ES-I3 (cell line): ENCODE measurements around the gene MAP4K2.
A peak's percentile ranks its signal among the peaks of the same experiment; 100 is the strongest.

Experiments used
- H3K36me3 ChIP-seq: 2 replicates; pipeline ENCODE4 v1.6.1; 2013; ENCODE audit warnings: mild to moderate bottlenecking, low read length, control low read depth, moderate library complexity; ENCODE audit not compliant: insufficient read depth
- H3K4me1 ChIP-seq: 2 replicates; pipeline ENCODE4 v1.6.1; 2013; ENCODE audit warnings: mild to moderate bottlenecking, control low read depth, low read length; ENCODE audit not compliant: insufficient read depth
- H3K9ac ChIP-seq: 2 replicates; pipeline ENCODE4 v1.6.1; 2013; ENCODE audit warnings: low read depth, mild to moderate bottlenecking, low read length, moderate library complexity
- H3K9me3 ChIP-seq: 2 replicates; pipeline ENCODE4 v1.6.1; 2013; ENCODE audit warnings: mild to moderate bottlenecking, low read length, moderate library complexity; ENCODE audit not compliant: control insufficient read depth, insufficient read depth

Gene MAP4K2

DNA sequence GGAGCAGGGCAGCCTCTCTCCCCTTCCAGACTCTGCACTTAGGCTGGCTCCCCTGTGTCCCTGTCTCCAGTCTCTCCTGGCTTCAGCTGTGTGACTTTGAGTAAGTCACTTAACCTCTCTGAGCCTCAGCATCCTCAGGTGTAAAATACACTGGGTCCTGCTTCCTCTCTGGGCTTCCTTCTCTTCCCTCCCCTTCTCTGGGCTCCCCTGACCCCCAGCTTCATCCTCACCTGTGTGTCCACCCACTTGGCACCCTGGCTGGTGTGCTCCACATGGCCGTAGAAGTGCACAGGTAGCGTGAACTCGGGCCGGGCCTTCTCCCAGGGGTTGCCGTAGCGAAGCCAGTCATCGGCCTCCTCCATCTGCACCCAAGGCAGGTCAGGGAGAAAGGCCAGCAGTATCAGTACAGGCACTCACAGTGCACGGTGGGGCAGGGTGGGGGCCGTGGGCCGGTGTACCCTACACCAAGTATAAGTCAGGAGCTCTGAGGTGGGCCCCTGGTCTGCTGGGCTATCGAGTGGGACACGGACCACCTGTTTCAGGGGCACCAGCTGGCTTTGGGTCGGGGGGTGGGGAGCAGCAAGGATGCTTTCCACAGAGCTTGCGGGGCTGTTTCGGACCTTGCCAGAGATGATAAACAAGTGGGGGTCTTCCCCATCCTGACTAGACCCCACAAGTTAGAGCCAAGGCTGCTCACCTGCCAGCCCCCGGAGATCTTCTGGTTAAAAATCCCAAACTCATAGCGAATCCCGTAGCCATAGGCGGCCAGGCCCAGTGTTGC is 45.3 kb downstream of the MAP4K2 start:
- Histone ChIP-seq H3K36me3 (no peaks in the 10 kb centered on the region), H3K9ac (no peak overlapping the region), H3K4me1 (peaks cover 33% of the 10 kb centered on the region), H3K9me3 (no peaks in the 10 kb centered on the region)

DNA sequence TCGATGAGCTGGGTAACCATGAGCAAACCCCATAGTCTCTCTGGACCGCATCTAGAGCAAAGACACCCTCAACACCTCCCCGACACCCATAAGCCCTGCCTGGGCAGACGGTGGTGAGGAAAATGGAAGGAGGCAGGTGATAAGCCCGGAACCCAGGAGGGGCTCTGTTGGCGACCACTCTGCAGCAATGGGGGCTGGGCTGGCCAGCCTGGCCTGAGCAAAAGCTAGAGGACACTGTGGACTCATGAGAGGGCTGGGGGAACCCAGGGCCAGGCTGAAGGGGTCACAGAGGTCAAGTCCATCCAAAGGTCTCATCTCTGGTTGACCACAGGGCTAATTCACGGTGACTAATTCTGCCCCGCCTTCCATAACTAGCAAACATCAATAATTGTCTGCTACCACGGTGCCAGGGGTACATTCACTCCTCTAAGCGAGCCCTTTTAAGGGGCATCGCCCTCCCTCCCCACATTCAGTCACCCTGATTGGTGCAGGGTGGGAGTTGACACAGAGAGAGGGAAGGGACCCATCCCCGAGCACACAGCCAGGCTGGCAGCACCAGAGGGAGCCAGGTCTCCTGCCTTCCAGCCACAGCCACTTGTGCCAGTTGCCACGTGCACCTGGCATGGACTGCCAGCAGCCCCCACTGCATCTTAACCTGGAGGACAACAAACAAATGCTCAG is 47.2 kb downstream of the MAP4K2 start:
- H3K9ac ChIP-seq = no peak overlapping the region
- H3K9me3 ChIP-seq = no peaks in the 10 kb centered on the region
- H3K4me1 ChIP-seq = peaks cover 18% of the 10 kb centered on the region
- H3K36me3 ChIP-seq = no peaks in the 10 kb centered on the region

- Histone ChIP-seq H3K4me1 (peaks cover 10% of the 10 kb centered on the region; the same call in 1 of the 2 replicates), H3K9ac (no peak overlapping the region), H3K9me3 (no peaks in the 10 kb centered on the region), H3K36me3 (no peaks in the 10 kb centered on the region)
Observed at GRCh38 chr11:64754919-64755662, 47.9 kb downstream of the MAP4K2 start.

GRCh38 chr11:64754124-64754918 is 48.7 kb downstream of the MAP4K2 start:
- H3K9me3 ChIP-seq = no peaks in the 10 kb centered on the region
- H3K4me1 ChIP-seq = peaks cover 4% of the 10 kb centered on the region; the same call in 1 of the 2 replicates
- H3K36me3 ChIP-seq = no peaks in the 10 kb centered on the region
- no peak overlapping the region for H3K9ac ChIP-seq

DNA sequence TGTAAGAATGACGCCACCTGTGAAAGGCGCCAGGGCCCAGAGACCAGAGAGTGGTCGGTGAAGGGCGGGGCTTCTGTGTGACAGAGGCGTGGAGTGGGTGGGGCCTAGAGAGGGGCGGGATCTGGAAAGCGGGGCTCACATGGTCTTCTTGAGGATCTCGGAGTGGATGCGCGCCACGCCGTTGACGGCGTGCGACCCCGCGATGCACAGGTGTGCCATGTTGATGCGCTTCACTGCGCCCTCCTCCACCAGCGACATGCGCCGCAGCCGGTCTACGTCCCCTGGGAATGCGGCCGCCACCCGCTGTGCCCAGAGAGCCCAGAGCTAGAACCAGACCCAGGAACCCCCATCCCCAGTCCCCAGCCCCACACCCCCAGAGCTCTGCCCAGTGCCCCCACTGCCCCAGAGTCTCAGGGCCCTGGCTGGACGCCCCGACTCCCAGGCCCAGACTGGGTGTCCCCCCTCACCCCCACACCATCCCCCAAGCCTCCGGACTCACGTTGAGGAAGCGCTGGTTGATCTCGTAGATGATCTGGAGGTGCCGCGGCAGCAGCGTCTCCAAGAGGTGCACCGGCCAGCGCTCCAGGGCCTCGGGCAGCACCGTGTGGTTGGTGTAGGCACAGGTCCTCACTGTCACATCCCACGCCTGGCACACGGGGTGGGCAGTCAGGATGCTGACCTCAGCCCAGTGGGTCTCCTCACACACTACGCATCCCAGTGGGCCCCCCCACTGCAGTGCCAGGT is 49.5 kb downstream of the MAP4K2 start:
- H3K36me3 ChIP-seq = no peaks in the 10 kb centered on the region
- no peaks in the 10 kb centered on the region for H3K9me3 ChIP-seq
- H3K4me1 ChIP-seq = 0 out of 2 replicates have a peak, but pooled peaks cover 3% of the 10 kb centered on the region
- no peak overlapping the region for H3K9ac ChIP-seq

DNA sequence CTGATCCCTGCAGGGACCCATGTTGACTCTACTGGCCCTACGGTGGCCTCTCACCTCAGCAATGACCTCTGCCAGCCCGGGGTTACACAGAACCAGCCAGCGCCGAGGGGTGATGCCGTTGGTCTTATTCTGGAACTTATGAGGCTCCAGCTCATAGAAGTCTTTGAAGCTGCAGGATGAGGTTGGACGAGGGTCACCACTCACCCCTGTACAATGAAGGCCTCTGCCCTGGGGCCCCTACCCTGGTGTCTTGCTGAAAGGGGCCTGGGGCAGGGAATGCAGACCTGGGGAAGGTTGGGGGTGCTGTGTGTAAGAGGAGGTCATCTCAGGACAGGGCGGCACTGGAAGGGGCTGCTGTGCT is 50.0 kb downstream of the MAP4K2 start:
- H3K36me3 ChIP-seq = no peaks in the 10 kb centered on the region

DNA sequence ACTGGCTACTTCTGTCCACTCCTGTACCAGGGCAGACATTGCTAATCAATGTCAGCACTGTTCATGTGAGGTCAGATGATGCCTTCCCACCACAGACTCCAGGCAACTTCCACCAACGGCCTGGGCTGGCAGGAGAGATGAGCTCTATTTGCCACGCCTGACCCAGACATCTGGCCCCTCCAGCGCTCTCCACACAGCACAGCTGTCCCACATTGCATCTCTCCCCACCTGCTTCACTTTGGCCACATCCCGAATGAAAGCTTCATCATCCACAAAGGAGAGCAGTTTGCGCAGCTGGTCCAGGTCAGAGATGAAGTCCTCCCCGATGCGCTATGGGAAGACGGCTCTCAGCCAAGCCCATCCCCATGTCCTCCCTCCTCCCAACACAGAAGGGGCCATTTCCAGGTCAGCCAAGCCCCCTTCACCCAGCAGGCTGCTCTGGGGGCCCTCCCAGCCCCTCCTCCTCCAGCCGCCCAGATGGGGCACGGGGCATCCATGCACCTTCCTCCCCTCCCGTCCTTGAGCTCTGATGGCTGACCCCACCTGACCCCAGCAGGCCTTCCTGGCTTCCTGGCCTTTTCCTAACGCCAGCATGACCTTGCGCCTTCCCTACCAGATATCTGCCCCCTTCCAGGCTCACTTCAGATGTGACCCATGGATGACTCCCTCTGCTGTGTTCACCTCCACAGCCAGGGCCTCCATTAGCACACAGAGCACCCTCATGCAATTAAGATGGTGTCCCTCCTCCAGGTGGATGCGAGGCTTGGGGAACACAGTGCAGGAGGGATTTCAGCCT is 50.6 kb downstream of the MAP4K2 start:
- Histone ChIP-seq H3K9me3 (no peaks in the 10 kb centered on the region), H3K9ac (no peak overlapping the region), H3K4me1 (0 out of 2 replicates have a peak, but pooled peaks cover 3% of the 10 kb centered on the region), H3K36me3 (no peaks in the 10 kb centered on the region)

More for the DNA sequence above, 50.0 kb downstream of the MAP4K2 start:
- Histone ChIP-seq H3K9me3 (no peaks in the 10 kb centered on the region), H3K9ac (no peak overlapping the region), H3K4me1 (0 out of 2 replicates have a peak, but pooled peaks cover 3% of the 10 kb centered on the region)

DNA sequence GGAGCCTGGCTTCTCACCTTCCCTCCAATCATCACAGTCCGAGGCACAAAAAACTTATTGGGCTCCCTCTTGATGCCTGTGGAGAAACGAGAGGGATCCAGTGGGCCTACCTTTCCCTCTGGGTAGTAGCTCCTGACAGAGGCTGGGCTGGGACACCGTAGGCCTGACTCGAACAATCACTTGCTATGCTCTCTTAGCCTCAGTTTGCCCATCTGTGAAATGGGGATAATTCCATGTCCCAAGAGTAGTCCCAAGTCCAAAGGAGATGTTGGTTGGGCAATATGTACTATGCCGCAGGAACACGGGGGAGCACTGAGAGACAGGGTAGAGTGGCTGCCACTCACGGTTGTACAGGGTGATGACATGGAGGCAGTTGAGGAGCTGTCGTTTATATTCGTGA is 51.4 kb downstream of the MAP4K2 start:
- Histone ChIP-seq H3K9me3 (no peaks in the 10 kb centered on the region), H3K36me3 (no peaks in the 10 kb centered on the region), H3K4me1 (0 out of 2 replicates have a peak, but pooled peaks cover 3% of the 10 kb centered on the region), H3K9ac (no peak overlapping the region)

GRCh38 chr11:64751136-64751535 is 51.9 kb downstream of the MAP4K2 start:
- no peaks in the 10 kb centered on the region for H3K36me3 ChIP-seq
- 0 out of 2 replicates have a peak, but pooled peaks cover 3% of the 10 kb centered on the region for H3K4me1 ChIP-seq
- H3K9ac ChIP-seq = no peak overlapping the region
- H3K9me3 ChIP-seq = no peaks in the 10 kb centered on the region

- Histone ChIP-seq H3K9me3 (no peaks in the 10 kb centered on the region), H3K36me3 (no peaks in the 10 kb centered on the region), H3K4me1 (0 out of 2 replicates have a peak, but pooled peaks cover 3% of the 10 kb centered on the region), H3K9ac (no peak overlapping the region)
Observed at GRCh38 chr11:64750361-64751054, 52.5 kb downstream of the MAP4K2 start.

- Histone ChIP-seq H3K9ac (no peak overlapping the region), H3K36me3 (no peaks in the 10 kb centered on the region), H3K9me3 (no peaks in the 10 kb centered on the region), H3K4me1 (no peaks in the 10 kb centered on the region; the same call in 1 of the 2 replicates)
Observed at GRCh38 chr11:64747961-64748665, 54.9 kb downstream of the MAP4K2 start.

GRCh38 chr11:64746486-64746885 is 56.5 kb downstream of the MAP4K2 start:
- Histone ChIP-seq H3K4me1 (no peaks in the 10 kb centered on the region; the same call in 1 of the 2 replicates), H3K36me3 (no peaks in the 10 kb centered on the region), H3K9ac (0 out of 2 replicates have a peak overlapping the region, but pooled peaks have one; percentile 87), H3K9me3 (no peaks in the 10 kb centered on the region)
